ENCODE data around the gene PLA2G6.
"Not testable (repeated sequence)": the region's sequence is repeated elsewhere in the genome, so short reads cannot be mapped to it uniquely, and the experiment has no call there.

Gene PLA2G6

GRCh38 chr22:38118747-38119146, 62.9 kb downstream of the PLA2G6 start:
- H3K9me3 ChIP-seq (ENCODE audit: control extremely low read depth in 1 of 5, control insufficient read depth in 4 of 5, insufficient read depth in 2 of 5, low read depth in 1 of 5, low read length in 4 of 5); POLR2A ChIA-PET; H3K27me3 ChIP-seq (replicated peaks in 2 of 5; ENCODE audit: control insufficient read depth in 4 of 5, insufficient read depth in 5 of 5, low read length in 4 of 5); H3K27ac ChIP-seq (ENCODE audit: insufficient read depth in 1 of 2, low read depth in 1 of 2, low read length in 2 of 2, poor library complexity in 1 of 2, severe bottlenecking in 2 of 2); DNase-seq; H3K4me1 ChIP-seq (ENCODE audit: control extremely low read depth in 1 of 4, control insufficient read depth in 4 of 4, insufficient read depth in 4 of 4, low read length in 3 of 4); H3K4me3 ChIP-seq (ENCODE audit: control insufficient read depth in 1 of 7, extremely low read depth in 1 of 7, insufficient read depth in 4 of 7, low read depth in 2 of 7, low read length in 6 of 7): not testable (repeated sequence)
- 100% methylated on average over 1 of the region's 2 CpGs for WGBS (ENCODE audit: insufficient coverage)
- H3K36me3 ChIP-seq (ENCODE audit: control insufficient read depth in 4 of 4, insufficient read depth in 4 of 4, low read length in 3 of 4) = peaks cover 0 to 22% (median 2%) of the 10 kb centered on the region in 4 experiments
- CTCF ChIA-PET = interaction anchor here (1.2 kb wide), 1 partner anchor 76 kb away, joined by 3 read pairs; no protein-coding TSS in a partner anchor

- Histone ChIP-seq H3K4me3 (ENCODE audit: control insufficient read depth in 1 of 7, extremely low read depth in 1 of 7, insufficient read depth in 4 of 7, low read depth in 2 of 7, low read length in 6 of 7) (no peak overlapping the region), H3K27ac (ENCODE audit: insufficient read depth in 1 of 2, low read depth in 1 of 2, low read length in 2 of 2, poor library complexity in 1 of 2, severe bottlenecking in 2 of 2) (no peak overlapping the region), H3K4me1 (ENCODE audit: control extremely low read depth in 1 of 4, control insufficient read depth in 4 of 4, insufficient read depth in 4 of 4, low read length in 3 of 4) (peaks cover 0 to 3% (median 0%) of the 10 kb centered on the region in 4 experiments), H3K36me3 (ENCODE audit: control insufficient read depth in 4 of 4, insufficient read depth in 4 of 4, low read length in 3 of 4) (peaks cover 0 to 26% (median 4%) of the 10 kb centered on the region in 4 experiments), H3K27me3 (replicated peaks in 2 of 5; ENCODE audit: control insufficient read depth in 4 of 5, insufficient read depth in 5 of 5, low read length in 4 of 5) (no peaks in the 10 kb centered on the region), H3K9me3 (ENCODE audit: control extremely low read depth in 1 of 5, control insufficient read depth in 4 of 5, insufficient read depth in 2 of 5, low read depth in 1 of 5, low read length in 4 of 5) (no peaks in the 10 kb centered on the region)
- CTCF ChIA-PET = interaction anchor here (1.2 kb wide), 1 partner anchor 77 kb away, joined by 3 read pairs; no protein-coding TSS in a partner anchor
- WGBS (ENCODE audit: insufficient coverage) = 83% methylated on average over 3 of the region's 3 CpGs
- POLR2A ChIA-PET = no interaction called here
- DNase-seq = no peak
These were observed 63.4 kb downstream of the PLA2G6 start for GRCh38 chr22:38118182-38118581.

- 93% methylated on average over 10 of the region's 10 CpGs for whole genome bisulfite sequencing (ENCODE audit: insufficient coverage)
- H3K4me1 ChIP-seq (ENCODE audit: control extremely low read depth in 1 of 4, control insufficient read depth in 4 of 4, insufficient read depth in 4 of 4, low read length in 3 of 4); POLR2A ChIA-PET; H3K4me3 ChIP-seq (ENCODE audit: control insufficient read depth in 1 of 7, extremely low read depth in 1 of 7, insufficient read depth in 4 of 7, low read depth in 2 of 7, low read length in 6 of 7); H3K9me3 ChIP-seq (ENCODE audit: control extremely low read depth in 1 of 5, control insufficient read depth in 4 of 5, insufficient read depth in 2 of 5, low read depth in 1 of 5, low read length in 4 of 5); DNase-seq; H3K27ac ChIP-seq (ENCODE audit: insufficient read depth in 1 of 2, low read depth in 1 of 2, low read length in 2 of 2, poor library complexity in 1 of 2, severe bottlenecking in 2 of 2); H3K27me3 ChIP-seq (replicated peaks in 2 of 5; ENCODE audit: control insufficient read depth in 4 of 5, insufficient read depth in 5 of 5, low read length in 4 of 5): not testable (repeated sequence)
- CTCF ChIA-PET = interaction anchor here (1.2 kb wide), 1 partner anchor 77 kb away, joined by 3 read pairs; no protein-coding TSS in a partner anchor
- H3K36me3 ChIP-seq (ENCODE audit: control insufficient read depth in 4 of 4, insufficient read depth in 4 of 4, low read length in 3 of 4) = peaks cover 0 to 30% (median 4%) of the 10 kb centered on the region in 4 experiments
These were observed 64.1 kb downstream of the PLA2G6 start for GRCh38 chr22:38117556-38117955.

GRCh38 chr22:38115423-38116205, 66.0 kb downstream of the PLA2G6 start:
- no peak overlapping the region for H3K4me3 ChIP-seq (ENCODE audit: control insufficient read depth in 1 of 7, extremely low read depth in 1 of 7, insufficient read depth in 4 of 7, low read depth in 2 of 7, low read length in 6 of 7)
- no peaks in the 10 kb centered on the region for H3K9me3 ChIP-seq (ENCODE audit: control extremely low read depth in 1 of 5, control insufficient read depth in 4 of 5, insufficient read depth in 2 of 5, low read depth in 1 of 5, low read length in 4 of 5)
- peaks cover 0 to 3% (median 0%) of the 10 kb centered on the region in 4 experiments for H3K4me1 ChIP-seq (ENCODE audit: control extremely low read depth in 1 of 4, control insufficient read depth in 4 of 4, insufficient read depth in 4 of 4, low read length in 3 of 4)
- WGBS (ENCODE audit: insufficient coverage) = 99% methylated on average over 24 of the region's 31 CpGs
- H3K27me3 ChIP-seq (replicated peaks in 2 of 5; ENCODE audit: control insufficient read depth in 4 of 5, insufficient read depth in 5 of 5, low read length in 4 of 5) = no peaks in the 10 kb centered on the region
- no peak overlapping the region for H3K27ac ChIP-seq (ENCODE audit: insufficient read depth in 1 of 2, low read depth in 1 of 2, low read length in 2 of 2, poor library complexity in 1 of 2, severe bottlenecking in 2 of 2)
- DNase-seq = no peak
- ChIA-PET CTCF (interaction anchor here (0.9 to 5.6 kb wide), 9 partner anchors 14 to 231 kb away, joined by 3 to 44 read pairs (median 4); no protein-coding TSS in a partner anchor), POLR2A (no interaction called here)
- H3K36me3 ChIP-seq (ENCODE audit: control insufficient read depth in 4 of 4, insufficient read depth in 4 of 4, low read length in 3 of 4) = peaks cover 0 to 39% (median 10%) of the 10 kb centered on the region in 4 experiments

- DNase-seq = peak; percentile 65 to 84 (median 79)
- Histone ChIP-seq H3K27ac (ENCODE audit: insufficient read depth in 1 of 2, low read depth in 1 of 2, low read length in 2 of 2, poor library complexity in 1 of 2, severe bottlenecking in 2 of 2) (no peak overlapping the region), H3K27me3 (replicated peaks in 2 of 5; ENCODE audit: control insufficient read depth in 4 of 5, insufficient read depth in 5 of 5, low read length in 4 of 5) (no peaks in the 10 kb centered on the region), H3K4me3 (ENCODE audit: control insufficient read depth in 1 of 7, extremely low read depth in 1 of 7, insufficient read depth in 4 of 7, low read depth in 2 of 7, low read length in 6 of 7) (no peak overlapping the region), H3K36me3 (ENCODE audit: control insufficient read depth in 4 of 4, insufficient read depth in 4 of 4, low read length in 3 of 4) (peaks cover 0 to 35% (median 10%) of the 10 kb centered on the region in 4 experiments), H3K4me1 (ENCODE audit: control extremely low read depth in 1 of 4, control insufficient read depth in 4 of 4, insufficient read depth in 4 of 4, low read length in 3 of 4) (peaks cover 0 to 3% (median 0%) of the 10 kb centered on the region in 4 experiments), H3K9me3 (ENCODE audit: control extremely low read depth in 1 of 5, control insufficient read depth in 4 of 5, insufficient read depth in 2 of 5, low read depth in 1 of 5, low read length in 4 of 5) (no peaks in the 10 kb centered on the region)
- 72% methylated on average over 28 of the region's 32 CpGs for WGBS (ENCODE audit: insufficient coverage)
- ChIA-PET POLR2A (interaction anchor here (0.6 to 1.1 kb wide), 2 partner anchors 62 to 958 kb away, joined by 3 read pairs; no protein-coding TSS in a partner anchor), CTCF (interaction anchor here (0.6 to 5.6 kb wide), 21 partner anchors 9 to 232 kb away, joined by 3 to 44 read pairs (median 4); no protein-coding TSS in a partner anchor)
These were observed 66.9 kb downstream of the PLA2G6 start for GRCh38 chr22:38114484-38115398.

- H3K27ac ChIP-seq (ENCODE audit: insufficient read depth in 1 of 2, low read depth in 1 of 2, low read length in 2 of 2, poor library complexity in 1 of 2, severe bottlenecking in 2 of 2) = no peak overlapping the region
- H3K36me3 ChIP-seq (ENCODE audit: control insufficient read depth in 4 of 4, insufficient read depth in 4 of 4, low read length in 3 of 4) = peaks cover 0 to 32% (median 10%) of the 10 kb centered on the region in 4 experiments
- H3K9me3 ChIP-seq (ENCODE audit: control extremely low read depth in 1 of 5, control insufficient read depth in 4 of 5, insufficient read depth in 2 of 5, low read depth in 1 of 5, low read length in 4 of 5) = no peaks in the 10 kb centered on the region
- DNase-seq = no peak
- no peaks in the 10 kb centered on the region for H3K27me3 ChIP-seq (replicated peaks in 2 of 5; ENCODE audit: control insufficient read depth in 4 of 5, insufficient read depth in 5 of 5, low read length in 4 of 5)
- H3K4me3 ChIP-seq (ENCODE audit: control insufficient read depth in 1 of 7, extremely low read depth in 1 of 7, insufficient read depth in 4 of 7, low read depth in 2 of 7, low read length in 6 of 7) = no peak overlapping the region
- ChIA-PET CTCF (interaction anchor here (1.0 to 5.6 kb wide), 2 partner anchors 12 to 116 kb away, joined by 3 to 44 read pairs; no protein-coding TSS in a partner anchor), POLR2A (interaction anchor here (0.5 kb wide), 1 partner anchor 95 kb away, joined by 4 read pairs; no protein-coding TSS in a partner anchor)
- WGBS (ENCODE audit: insufficient coverage) = 99% methylated on average over 21 of the region's 22 CpGs
- peaks cover 0 to 3% (median 0%) of the 10 kb centered on the region in 4 experiments for H3K4me1 ChIP-seq (ENCODE audit: control extremely low read depth in 1 of 4, control insufficient read depth in 4 of 4, insufficient read depth in 4 of 4, low read length in 3 of 4)
These were observed 69.2 kb downstream of the PLA2G6 start for GRCh38 chr22:38112381-38112780.
